B cell (primary cell): ENCODE results near the gene ORMDL1. TPM values are rescaled to one million over a fixed set of nuclear protein-coding genes. Genes with fewer than 3 reads are reported as not detected.

Experiments used
- ATAC-seq: fragments of 200-7000 bp; cut with Tn5 transposase; one replicate; pipeline ENCODE4 v1.10.0; 2021; ENCODE audit warnings: low read depth, mild to moderate bottlenecking, moderate number of reproducible peaks, moderate library complexity
- CTCF ChIA-PET: fragments of 350-600 bp; sonication (Branson Sonifier 250); formaldehyde crosslinking; loops from one replicate; lab custom pipeline; 2021; ENCODE audit warnings: antibody characterized with exemption, inconsistent platforms; lab: Charles Lee
- POLR2A ChIA-PET: fragments of 350-600 bp; sonication (Branson Sonifier 250); formaldehyde crosslinking; loops from one replicate; lab custom pipeline; 2021; ENCODE audit warnings: antibody characterized with exemption; lab: Charles Lee
- DNase-seq: peaks from one replicate; pipeline ENCODE4 v3.0.0; 2013
- H2AFZ ChIP-seq: 2 replicates; pipeline ENCODE4 v1.6.1; 2012; ENCODE audit warnings: mild to moderate bottlenecking, low read depth, low read length; ENCODE audit not compliant: insufficient read depth, poor library complexity, severe bottlenecking
- H3K27ac ChIP-seq, 2 donors: 1 replicate in 1 of 2; 2 replicates in 1 of 2; pipeline ENCODE4 v1.5.1; 2012 to 2013; ENCODE audit warnings: low read length in 2 of 2, mild to moderate bottlenecking in 2 of 2, moderate library complexity in 1 of 2
- H3K27me3 ChIP-seq, 4 experiments: fragments of 200-600 bp in 1 of 4; sonication (generic) in 1 of 4; replicated peaks in 1 of 4; 1 replicate in 2 of 4; 2 replicates in 2 of 4; pipeline versions ENCODE4 v1.6.1 to v1.7.0; 2013 to 2016; ENCODE audit warnings: low read length in 3 of 4, mild to moderate bottlenecking in 2 of 4, mixed read lengths in 1 of 4, moderate library complexity in 1 of 4; ENCODE audit not compliant: insufficient read depth in 4 of 4, control insufficient read depth in 3 of 4; ENCODE audit errors: control extremely low read depth in 1 of 4
- H3K36me3 ChIP-seq, 2 experiments: replicated peaks in 1 of 2; 1 replicate in 1 of 2; 2 replicates in 1 of 2; pipeline versions ENCODE4 v1.6.1 to v1.7.1; 2013; ENCODE audit warnings: low read length in 1 of 2; ENCODE audit not compliant: insufficient read depth in 2 of 2, control insufficient read depth in 1 of 2; ENCODE audit errors: control extremely low read depth in 1 of 2, extremely low read depth in 1 of 2
- H3K4me1 ChIP-seq, 2 donors: fragments of 200-600 bp in 1 of 2; sonication (generic) in 1 of 2; 1 replicate in 1 of 2; 2 replicates in 1 of 2; pipeline versions ENCODE4 v1.5.1 to v1.6.1; 2013 to 2017; ENCODE audit warnings: low read length in 2 of 2; ENCODE audit not compliant: control insufficient read depth in 2 of 2, insufficient read depth in 2 of 2
- H3K4me2 ChIP-seq: replicated peaks from 2 replicates; pipeline ENCODE3; 2012; ENCODE audit warnings: mild to moderate bottlenecking, low read depth, low read length; ENCODE audit not compliant: poor library complexity, severe bottlenecking
- H3K4me3 ChIP-seq, 5 experiments: fragments of 200-600 bp in 1 of 5; sonication (generic) in 1 of 5; 1 replicate in 3 of 5; 2 replicates in 2 of 5; pipeline versions ENCODE4 v1.5.1 to v1.7.0; 2011 to 2016; ENCODE audit warnings: low read length in 4 of 5, mild to moderate bottlenecking in 4 of 5, low read depth in 2 of 5, control low read depth in 1 of 5, moderate library complexity in 1 of 5; ENCODE audit not compliant: insufficient read depth in 1 of 5; ENCODE audit errors: control extremely low read depth in 1 of 5, extremely low read depth in 1 of 5
- H3K79me2 ChIP-seq: fragments of 200-600 bp; sonication (generic); one replicate; pipeline ENCODE4 v1.6.0; 2016; ENCODE audit warnings: low read length; ENCODE audit not compliant: control insufficient read depth, insufficient read depth
- H3K9ac ChIP-seq: fragments of 200-600 bp; sonication (generic); 2 replicates; pipeline ENCODE4 v1.6.1; 2017; ENCODE audit warnings: mild to moderate bottlenecking, low read length, moderate library complexity
- H3K9me3 ChIP-seq, 3 donors: one replicate each; pipeline versions ENCODE4 v1.6.1 to v1.7.1; 2013; ENCODE audit warnings: low read length in 2 of 3; ENCODE audit not compliant: control insufficient read depth in 2 of 3, insufficient read depth in 1 of 3; ENCODE audit errors: control extremely low read depth in 1 of 3
- H4K20me1 ChIP-seq: 2 replicates; pipeline ENCODE4 v1.6.0; 2012; ENCODE audit warnings: mild to moderate bottlenecking, low read length; ENCODE audit not compliant: insufficient read depth, control insufficient read depth, poor library complexity, severe bottlenecking
- H3K27ac Mint-ChIP-seq: one replicate; pipeline ENCODE4 v1.8.0; 2021; ENCODE audit warnings: mixed read lengths
- H3K27me3 Mint-ChIP-seq: one replicate; pipeline ENCODE4 v1.8.0; 2021; ENCODE audit warnings: mixed read lengths
- H3K4me1 Mint-ChIP-seq: one replicate; pipeline ENCODE4 v1.8.0; 2021; ENCODE audit warnings: mixed read lengths
- H3K4me3 Mint-ChIP-seq: one replicate; pipeline ENCODE4 v1.8.0; 2021; ENCODE audit warnings: mixed read lengths
- H3K9me3 Mint-ChIP-seq: one replicate; pipeline ENCODE4 v1.8.0; 2022; ENCODE audit warnings: mixed read lengths; ENCODE audit not compliant: insufficient read depth
- EZH2 ChIP-seq: IDR thresholded peaks from 2 replicates; pipeline ENCODE4 v1.6.1; 2012; ENCODE audit warnings: borderline replicate concordance, low read depth, mild to moderate bottlenecking, moderate library complexity, low read length; ENCODE audit not compliant: insufficient read depth, poor library complexity, severe bottlenecking
- WGBS: methylation state at CpG from one replicate; pipeline ENCODE4 v1.1.5; 2013; ENCODE audit warnings: missing lambda C conversion rate; ENCODE audit not compliant: insufficient coverage; 5-methylcytosine and 5-hydroxymethylcytosine counted together
- intact Hi-C: fragments of 100-400 bp; cut with micrococcal nuclease; formaldehyde crosslinking; loops from one replicate; pipeline ENCODE4 v1.10.0; 2022
- polyA plus RNA-seq: library from polyadenylated mRNA; depleted of rRNA; stranded (reverse); fragments of >200 nt; gene quantifications from 2 replicates; pipeline ENCODE4 v1.2.3, GENCODE V29; 2012
- total RNA-seq, 2 donors: library from RNA; stranded (reverse); fragments of 120-200 nt in 1 of 2; gene quantifications; 1 replicate in 1 of 2; 2 replicates in 1 of 2; pipeline versions ENCODE4 v1.2.3 to v1.2.4, GENCODE V29; 2013 to 2022
- TF ChIP-seq, protein P1 (sequence below): fragments of 200-600 bp; IDR thresholded peaks from one replicate; pipeline ENCODE4 v1.8.0; 2022; ENCODE audit warnings: antibody characterized with exemption, mild to moderate bottlenecking

ORMDL1 gene
- total and polyA plus RNA-seq, 2 donors (not counting 1 experiment from before 2014, with no cell fraction given), result 138 to 170 TPM

DNA sequence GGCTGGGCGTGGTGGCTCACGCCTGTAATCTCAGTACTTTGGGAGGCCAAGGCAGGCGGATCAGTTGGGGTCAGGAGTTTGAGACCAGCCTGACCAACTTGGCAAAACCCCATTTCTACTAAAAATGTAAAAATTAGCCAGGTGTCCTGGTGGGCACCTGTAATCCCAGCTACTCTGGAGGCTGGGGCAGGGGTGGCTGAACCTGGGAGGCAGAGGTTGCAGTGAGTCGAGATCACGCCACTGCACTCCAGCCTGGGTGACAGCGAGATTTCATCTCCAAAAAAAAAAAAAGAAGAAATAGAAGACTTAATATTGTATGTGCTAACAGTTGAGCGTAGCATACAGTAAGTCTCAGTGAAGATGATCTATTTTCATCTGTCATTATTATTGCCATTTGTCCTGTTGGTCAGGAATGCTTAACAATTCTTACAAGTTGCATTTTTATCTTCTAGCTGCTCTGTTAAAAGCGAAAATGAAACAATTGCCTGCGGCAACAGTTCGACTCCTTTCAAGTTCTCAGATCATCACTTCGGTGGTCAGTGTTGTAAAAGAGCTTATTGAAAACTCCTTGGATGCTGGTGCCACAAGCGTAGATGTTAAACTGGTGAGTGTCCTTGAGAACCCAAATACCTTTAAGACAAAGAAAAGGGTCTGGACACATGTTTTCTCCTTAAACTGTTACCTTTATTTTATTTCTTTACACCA, 7.4 kb upstream of the ORMDL1 start:
- Histone ChIP-seq H3K79me2 (peaks cover 30% of the 10 kb centered on the region), H3K9ac (no peak overlapping the region), H3K27ac (no peak overlapping the region), H3K36me3 (peaks cover 0 to 22% of the 10 kb centered on the region in 2 experiments), H3K4me3 (no peak overlapping the region), H4K20me1 (peaks cover 10% of the 10 kb centered on the region), H3K27me3 (no peaks in the 10 kb centered on the region), H3K4me1 (no peaks in the 10 kb centered on the region), H2AFZ (no peak overlapping the region), H3K9me3 (no peaks in the 10 kb centered on the region), H3K4me2 (no peak overlapping the region)
- no peak for DNase-seq
- no peak for ATAC-seq
- Mint-ChIP-seq H3K27me3 (no peaks in the 10 kb centered on the region), H3K4me1 (no peaks in the 10 kb centered on the region), H3K4me3 (no peak overlapping the region), H3K9me3 (no peaks in the 10 kb centered on the region), H3K27ac (no peak overlapping the region)
- ChIA-PET CTCF (no interaction called here), POLR2A (no interaction called here)
- no peak for TF ChIP-seq EZH2
- TF ChIP-seq, protein P1, sequence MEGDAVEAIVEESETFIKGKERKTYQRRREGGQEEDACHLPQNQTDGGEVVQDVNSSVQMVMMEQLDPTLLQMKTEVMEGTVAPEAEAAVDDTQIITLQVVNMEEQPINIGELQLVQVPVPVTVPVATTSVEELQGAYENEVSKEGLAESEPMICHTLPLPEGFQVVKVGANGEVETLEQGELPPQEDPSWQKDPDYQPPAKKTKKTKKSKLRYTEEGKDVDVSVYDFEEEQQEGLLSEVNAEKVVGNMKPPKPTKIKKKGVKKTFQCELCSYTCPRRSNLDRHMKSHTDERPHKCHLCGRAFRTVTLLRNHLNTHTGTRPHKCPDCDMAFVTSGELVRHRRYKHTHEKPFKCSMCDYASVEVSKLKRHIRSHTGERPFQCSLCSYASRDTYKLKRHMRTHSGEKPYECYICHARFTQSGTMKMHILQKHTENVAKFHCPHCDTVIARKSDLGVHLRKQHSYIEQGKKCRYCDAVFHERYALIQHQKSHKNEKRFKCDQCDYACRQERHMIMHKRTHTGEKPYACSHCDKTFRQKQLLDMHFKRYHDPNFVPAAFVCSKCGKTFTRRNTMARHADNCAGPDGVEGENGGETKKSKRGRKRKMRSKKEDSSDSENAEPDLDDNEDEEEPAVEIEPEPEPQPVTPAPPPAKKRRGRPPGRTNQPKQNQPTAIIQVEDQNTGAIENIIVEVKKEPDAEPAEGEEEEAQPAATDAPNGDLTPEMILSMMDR, result no peak
- intact Hi-C loops, result loop anchor here (10.0 kb wide), 1 partner anchor 47 kb away; no protein-coding TSS in a partner anchor
- WGBS, result 100% methylated on average over 1 of the region's 12 CpGs

DNA sequence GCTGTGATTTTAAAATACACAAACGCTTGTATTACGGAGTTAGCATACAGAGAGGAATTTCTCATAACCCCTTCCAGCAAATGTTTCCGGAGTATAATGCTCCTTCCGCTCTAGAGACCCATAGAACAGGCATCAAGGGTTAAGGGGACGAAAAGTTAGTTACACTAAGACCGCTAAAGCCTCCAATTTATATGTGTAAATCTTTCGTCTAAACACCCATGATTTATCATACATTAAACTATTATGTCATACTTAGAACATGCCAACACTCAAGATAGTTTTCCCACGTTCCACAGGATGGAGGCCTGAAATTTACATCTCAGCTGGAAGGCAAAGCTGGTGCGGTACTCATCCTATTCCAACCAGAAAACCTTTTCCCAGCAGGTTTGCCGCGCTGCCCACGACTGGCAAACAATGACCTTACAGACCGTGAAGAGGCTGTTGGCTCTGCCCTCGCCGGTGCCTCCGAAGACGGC, 650 bp downstream of the ORMDL1 start:
- no peaks in the 10 kb centered on the region for H3K9me3 Mint-ChIP-seq
- Histone ChIP-seq H3K9me3 (no peaks in the 10 kb centered on the region), H2AFZ (peak overlapping the region; percentile 88), H3K4me3 (peak overlapping the region; percentile 66 to 96 (median 79)), H4K20me1 (no peaks in the 10 kb centered on the region), H3K27ac (peak overlapping the region; percentile 83 to 84), H3K4me2 (peak overlapping the region; percentile 75), H3K79me2 (peaks cover 77% of the 10 kb centered on the region), H3K27me3 (no peaks in the 10 kb centered on the region), H3K9ac (peak overlapping the region; percentile 76), H3K4me1 (peaks cover 14 to 21% of the 10 kb centered on the region in 2 donors), H3K36me3 (peaks cover 13 to 27% of the 10 kb centered on the region in 2 experiments)
- ATAC-seq (no peak), DNase-seq (no peak)
- H3K4me3 Mint-ChIP-seq, result peak overlapping the region; percentile 96
- POLR2A ChIA-PET, result interaction anchor here (1.3 to 2.2 kb wide), 2 partner anchors 21 to 865 kb away, joined by 6 to 32 read pairs; partner anchors contain the start of genes NAB1 and OSGEPL1
- intact Hi-C loops, result loop anchor here (5.0 to 10.0 kb wide), 4 partner anchors 749 to 1894 kb away; partner anchors contain the start of genes GLS, NABP1, NEMP2 and STAT1
- TF ChIP-seq, protein P1, result no peak
- TF ChIP-seq EZH2, result no peak
- H3K27ac Mint-ChIP-seq, result peak overlapping the region; percentile 98
- peaks cover 42% of the 10 kb centered on the region for H3K4me1 Mint-ChIP-seq
- CTCF ChIA-PET, result interaction anchor here (1.0 to 4.0 kb wide), 3 partner anchors 11 to 32 kb away, joined by 3 to 28 read pairs (median 3); partner anchors contain the start of gene OSGEPL1
- H3K27me3 Mint-ChIP-seq, result no peaks in the 10 kb centered on the region
- WGBS, result 0% methylated on average over 11 of the region's 17 CpGs
